K562 (cell line): Measurements from ENCODE around the gene MSI1. TPM values are rescaled to one million over a fixed set of nuclear protein-coding genes. Genes with fewer than 3 reads are reported as not detected.

ENCODE experiments used
- BMI1 ChIP-seq: fragments of 150-350 bp; IDR thresholded peaks from 2 replicates; pipeline ENCODE4 v1.6.1; 2014; ENCODE audit warnings: low read length
- KLF6 ChIP-seq: fragments of 250-450 bp; sonication (Bioruptor Pico); IDR thresholded peaks from 2 replicates; pipeline ENCODE4 v1.4.0; 2020; ENCODE audit warnings: mild to moderate bottlenecking, moderate library complexity, borderline replicate concordance
- MAFG ChIP-seq: fragments of 450-650 bp; conservative IDR thresholded peaks from 2 replicates; pipeline ENCODE4 v1.6.1; 2016; ENCODE audit warnings: missing genetic modification characterization, missing compliant biosample characterization
- MAZ ChIP-seq, 2 experiments: fragments of 450-650 bp in 1 of 2; sonication (generic) in 1 of 2; formaldehyde crosslinking; IDR thresholded peaks in 1 of 2; conservative IDR thresholded peaks in 1 of 2; 2 replicates each; pipeline versions ENCODE4 v1.4.0 to v1.5.0; 2020; ENCODE audit warnings: mild to moderate bottlenecking in 1 of 2, missing genetic modification reagents in 1 of 2
- NFIC ChIP-seq: fragments of 450-650 bp; IDR thresholded peaks from 2 replicates; pipeline ENCODE4 v1.6.1; 2017; ENCODE audit warnings: mild to moderate bottlenecking, inconsistent platforms
- RBFOX2 ChIP-seq: fragments of 200-400 bp; formaldehyde crosslinking; IDR thresholded peaks from 2 replicates; pipeline ENCODE4 v1.6.1; 2017; ENCODE audit warnings: low read depth, mild to moderate bottlenecking, low read length, moderate library complexity
- RBM25 ChIP-seq: fragments of 200-400 bp; formaldehyde crosslinking; IDR thresholded peaks from 2 replicates; pipeline ENCODE4 v1.6.1; 2018; ENCODE audit warnings: low read length, low read depth, moderate library complexity; ENCODE audit not compliant: severe bottlenecking
- TCF3 ChIP-seq: sonication (generic); formaldehyde crosslinking; IDR thresholded peaks from 2 replicates; pipeline ENCODE4 v1.4.0; 2020; ENCODE audit warnings: mild to moderate bottlenecking, missing genetic modification reagents
- TGIF2 ChIP-seq: sonication (generic); formaldehyde crosslinking; IDR thresholded peaks from 2 replicates; pipeline ENCODE4 v1.8.1; 2022; ENCODE audit warnings: mild to moderate bottlenecking, missing genetic modification reagents, moderate library complexity
- ZBTB1 ChIP-seq: sonication (generic); formaldehyde crosslinking; IDR thresholded peaks from 2 replicates; pipeline ENCODE4 v1.8.1; 2023; ENCODE audit warnings: missing genetic modification reagents, low read depth, mild to moderate bottlenecking, borderline replicate concordance
- ZBTB40 ChIP-seq, 2 experiments: fragments of 450-650 bp in 1 of 2; sonication (generic) in 1 of 2; formaldehyde crosslinking in 1 of 2; IDR thresholded peaks; 2 replicates each; pipeline versions ENCODE4 v1.7.1 to v1.9.0; 2016 to 2022; ENCODE audit warnings: inconsistent platforms in 1 of 2, mild to moderate bottlenecking in 1 of 2, missing genetic modification reagents in 1 of 2
- ZNF384 ChIP-seq: IDR thresholded peaks from 2 replicates; pipeline ENCODE4 v1.6.1; 2012; ENCODE audit warnings: low read depth, low read length, improper control_type of control experiment
- ZNF449 ChIP-seq: fragments of 250-450 bp; sonication (Bioruptor Pico); IDR thresholded peaks from 2 replicates; pipeline ENCODE4 v1.8.0; 2022; ENCODE audit warnings: moderate library complexity, mild to moderate bottlenecking, inconsistent platforms
- ZNF551 ChIP-seq: fragments of 250-450 bp; sonication (Bioruptor Pico); IDR thresholded peaks from 2 replicates; pipeline ENCODE4 v1.5.0; 2021; ENCODE audit warnings: mild to moderate bottlenecking, moderate library complexity
- ZNF717 ChIP-seq: fragments of 250-450 bp; sonication (Bioruptor Pico); IDR thresholded peaks from 2 replicates; pipeline ENCODE4 v1.5.0; 2021
- polyA plus RNA-seq, 8 experiments: library from polyadenylated mRNA; depleted of rRNA in 4 of 8; stranded (reverse) in 5 of 8; unstranded in 3 of 8; fragments of >200 nt; fragmentation: Nextera tagmentation in 2 of 8; fragmentation: Illumina TruSeq in 1 of 8; extraction: Ambion mirVana in 2 of 8; extraction: Trizol in 1 of 8; gene quantifications; 2 replicates each; pipeline versions ENCODE4 v1.2.1 to v1.2.3, GENCODE V29; 2011 to 2014; ENCODE audit warnings: inconsistent platforms in 1 of 8, missing spikeins in 1 of 8
- total RNA-seq, 7 experiments: library from RNA; depleted of rRNA in 6 of 7; stranded (reverse); fragments of >200 nt in 6 of 7; fragmentation: Illumina TruSeq in 2 of 7; extraction: Trizol in 2 of 7; gene quantifications; 2 replicates each; pipeline versions ENCODE4 v1.2.1 to v1.2.3, GENCODE V29; 2011 to 2021; ENCODE audit warnings: low replicate concordance in 1 of 7

MSI1 gene
- total and polyA plus RNA-seq, 9 of the 15 experiments (the other 6 are each of a cell fraction or from before 2014, with no cell fraction given): 0.16 TPM; not detected in 8

DNA sequence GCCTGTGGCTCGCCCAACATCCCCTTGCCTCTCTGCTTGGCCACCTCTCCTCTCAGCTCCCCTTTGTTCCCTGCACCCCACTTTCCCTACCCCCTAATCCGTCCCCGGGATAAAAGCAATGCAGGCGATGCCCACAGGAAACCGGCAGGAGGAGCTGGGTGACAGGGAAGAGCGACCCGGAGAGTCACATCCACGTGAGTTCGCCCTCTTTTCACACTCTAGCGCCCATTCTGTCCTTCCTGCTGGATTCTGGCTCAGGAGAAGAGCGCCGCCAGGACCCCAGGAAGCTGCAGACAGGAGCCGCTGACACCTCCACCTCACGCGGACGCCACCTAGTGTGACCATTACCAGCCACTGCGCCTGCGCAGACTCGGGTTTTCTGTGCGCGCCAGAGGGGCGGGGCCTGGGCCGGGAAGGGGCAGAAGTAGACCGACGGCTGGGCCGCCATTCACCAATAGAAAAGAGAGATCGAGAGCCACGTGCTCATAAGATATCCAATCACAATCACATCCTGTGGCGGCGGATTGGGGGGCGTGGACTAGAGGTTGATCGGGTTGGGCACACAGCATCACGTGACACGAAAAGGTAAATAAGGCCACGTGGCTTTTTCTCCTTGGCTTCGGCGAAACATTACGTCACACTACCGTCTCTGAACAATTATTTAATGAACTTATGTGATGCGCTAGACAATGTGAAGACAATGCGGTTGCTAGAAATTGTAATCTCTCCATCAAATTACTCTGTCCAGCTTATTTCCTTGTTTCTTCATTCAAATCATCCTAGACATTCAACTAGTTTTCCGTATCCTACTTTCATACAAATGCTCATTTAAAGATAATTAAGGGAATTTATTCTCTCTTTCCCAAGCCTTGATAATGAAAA is 51.5 kb downstream of the MSI1 start (continued):
- TF ChIP-seq RBFOX2: peak; percentile 98
- no peak for TF ChIP-seq ZNF384
- no peak for TF ChIP-seq ZNF717 (CRISPR knock-in tag)
- TF ChIP-seq MAZ (CRISPR knock-in tag; conservative IDR thresholded peaks at IDR 0.05 in 1 of 2, IDR thresholded peaks at IDR 0.05 in 1 of 2): peak; percentile 29 to 80; a peak in 2 of 4 replicates
- TF ChIP-seq TGIF2 (CRISPR knock-in tag): no peak
- peak; percentile 28; the same call in 1 of the 2 replicates for TF ChIP-seq ZBTB40 (IDR thresholded peaks at IDR 0.05)
- no peak for TF ChIP-seq ZBTB40 (CRISPR knock-in tag; IDR thresholded peaks at IDR 0.05)
- TF ChIP-seq NFIC: no peak
- 0 out of 2 replicates have a peak, but pooled peaks have one; percentile 20 for TF ChIP-seq ZBTB1 (CRISPR knock-in tag)
- TF ChIP-seq TCF3 (CRISPR knock-in tag): no peak
- TF ChIP-seq RBM25: peak; percentile 66
- TF ChIP-seq ZNF449 (CRISPR knock-in tag): no peak
- no peak for TF ChIP-seq MAFG (tag)
- TF ChIP-seq BMI1: no peak
- no peak for TF ChIP-seq KLF6 (CRISPR knock-in tag)
- TF ChIP-seq ZNF551 (CRISPR knock-in tag): no peak
